Measurements from ENCODE around the gene WASF3.

WASF3 gene

GRCh38 chr13:26698392-26699196 is 141.1 kb downstream of the WASF3 start:
- no peak overlapping the region for H2AFZ ChIP-seq (ENCODE audit: low read length)
- H3K36me3 ChIP-seq (ENCODE audit: insufficient read depth, low read length): no peaks in the 10 kb centered on the region
- H3K4me3 ChIP-seq (ENCODE audit: low read depth, low read length, poor library complexity, severe bottlenecking): no peak overlapping the region
- H3K9me2 ChIP-seq (ENCODE audit: low read depth, low read length): no peaks in the 10 kb centered on the region
- no peaks in the 10 kb centered on the region for H3K27me3 ChIP-seq (ENCODE audit: insufficient read depth, low read length)
- no peaks in the 10 kb centered on the region for H3F3A ChIP-seq (ENCODE audit: insufficient read depth, low read length)
- H3K9ac ChIP-seq (ENCODE audit: low read length): no peak overlapping the region
- H3K27ac ChIP-seq (ENCODE audit: low read depth, low read length, poor library complexity, severe bottlenecking): no peak overlapping the region
- no peaks in the 10 kb centered on the region for H3K9me3 ChIP-seq (ENCODE audit: low read length)
- H4K20me1 ChIP-seq (ENCODE audit: insufficient read depth, low read length): no peaks in the 10 kb centered on the region
- H3K4me1 ChIP-seq (ENCODE audit: insufficient read depth, low read length, severe bottlenecking): no peaks in the 10 kb centered on the region
- no peak overlapping the region for H3K4me2 ChIP-seq (ENCODE audit: low read length)
- TF ChIP-seq, protein P1, sequence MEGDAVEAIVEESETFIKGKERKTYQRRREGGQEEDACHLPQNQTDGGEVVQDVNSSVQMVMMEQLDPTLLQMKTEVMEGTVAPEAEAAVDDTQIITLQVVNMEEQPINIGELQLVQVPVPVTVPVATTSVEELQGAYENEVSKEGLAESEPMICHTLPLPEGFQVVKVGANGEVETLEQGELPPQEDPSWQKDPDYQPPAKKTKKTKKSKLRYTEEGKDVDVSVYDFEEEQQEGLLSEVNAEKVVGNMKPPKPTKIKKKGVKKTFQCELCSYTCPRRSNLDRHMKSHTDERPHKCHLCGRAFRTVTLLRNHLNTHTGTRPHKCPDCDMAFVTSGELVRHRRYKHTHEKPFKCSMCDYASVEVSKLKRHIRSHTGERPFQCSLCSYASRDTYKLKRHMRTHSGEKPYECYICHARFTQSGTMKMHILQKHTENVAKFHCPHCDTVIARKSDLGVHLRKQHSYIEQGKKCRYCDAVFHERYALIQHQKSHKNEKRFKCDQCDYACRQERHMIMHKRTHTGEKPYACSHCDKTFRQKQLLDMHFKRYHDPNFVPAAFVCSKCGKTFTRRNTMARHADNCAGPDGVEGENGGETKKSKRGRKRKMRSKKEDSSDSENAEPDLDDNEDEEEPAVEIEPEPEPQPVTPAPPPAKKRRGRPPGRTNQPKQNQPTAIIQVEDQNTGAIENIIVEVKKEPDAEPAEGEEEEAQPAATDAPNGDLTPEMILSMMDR (IDR thresholded peaks at IDR 0.05; ENCODE audit: low read length): peak; percentile 90
- no peak for TF ChIP-seq EZH2 (IDR thresholded peaks at IDR 0.05; ENCODE audit: borderline replicate concordance, low read length)
- H3K79me2 ChIP-seq (ENCODE audit: insufficient read depth, low read length): no peaks in the 10 kb centered on the region

GRCh38 chr13:26699197-26699490 is 141.7 kb downstream of the WASF3 start:
- H2AFZ ChIP-seq (ENCODE audit: low read length): no peak overlapping the region
- no peaks in the 10 kb centered on the region for H4K20me1 ChIP-seq (ENCODE audit: insufficient read depth, low read length)
- H3K9me3 ChIP-seq (ENCODE audit: low read length): no peaks in the 10 kb centered on the region
- H3F3A ChIP-seq (ENCODE audit: insufficient read depth, low read length): no peaks in the 10 kb centered on the region
- no peaks in the 10 kb centered on the region for H3K27me3 ChIP-seq (ENCODE audit: insufficient read depth, low read length)
- H3K36me3 ChIP-seq (ENCODE audit: insufficient read depth, low read length): no peaks in the 10 kb centered on the region
- no peaks in the 10 kb centered on the region for H3K9me2 ChIP-seq (ENCODE audit: low read depth, low read length)
- no peaks in the 10 kb centered on the region for H3K79me2 ChIP-seq (ENCODE audit: insufficient read depth, low read length)
- no peak overlapping the region for H3K9ac ChIP-seq (ENCODE audit: low read length)
- no peaks in the 10 kb centered on the region for H3K4me1 ChIP-seq (ENCODE audit: insufficient read depth, low read length, severe bottlenecking)
- no peak overlapping the region for H3K4me3 ChIP-seq (ENCODE audit: low read depth, low read length, poor library complexity, severe bottlenecking)
- TF ChIP-seq EZH2 (IDR thresholded peaks at IDR 0.05; ENCODE audit: borderline replicate concordance, low read length): no peak
- TF ChIP-seq, protein P1 (IDR thresholded peaks at IDR 0.05; ENCODE audit: low read length): no peak
- H3K27ac ChIP-seq (ENCODE audit: low read depth, low read length, poor library complexity, severe bottlenecking): no peak overlapping the region
- H3K4me2 ChIP-seq (ENCODE audit: low read length): no peak overlapping the region

DNA sequence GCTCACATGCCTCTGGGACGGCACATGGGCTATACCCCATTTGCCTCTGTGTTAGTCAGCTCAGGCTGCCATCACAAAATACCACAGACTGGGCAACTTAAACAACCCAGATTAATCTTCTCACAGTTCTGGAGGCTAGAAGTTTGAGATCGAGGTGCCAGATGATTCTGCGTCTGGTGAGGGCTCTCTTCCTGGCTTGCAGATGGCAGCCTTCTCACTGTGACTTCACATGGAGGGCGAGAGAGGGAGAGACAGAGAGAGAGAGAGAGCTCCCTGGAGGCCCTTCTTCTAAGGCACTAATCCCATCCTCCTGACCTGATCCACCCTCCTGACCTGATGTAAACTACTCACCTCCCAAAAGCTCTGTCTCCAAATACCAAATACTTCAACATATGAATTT is 148.1 kb downstream of the WASF3 start:
- H3K4me2 ChIP-seq (ENCODE audit: low read length): no peak overlapping the region
- H2AFZ ChIP-seq (ENCODE audit: low read length): no peak overlapping the region
- H3K4me3 ChIP-seq (ENCODE audit: low read depth, low read length, poor library complexity, severe bottlenecking): no peak overlapping the region
- H3K4me1 ChIP-seq (ENCODE audit: insufficient read depth, low read length, severe bottlenecking): no peaks in the 10 kb centered on the region
- H3K9ac ChIP-seq (ENCODE audit: low read length): no peak overlapping the region
- H4K20me1 ChIP-seq (ENCODE audit: insufficient read depth, low read length): no peaks in the 10 kb centered on the region
- no peaks in the 10 kb centered on the region for H3K9me3 ChIP-seq (ENCODE audit: low read length)
- no peak overlapping the region for H3K27ac ChIP-seq (ENCODE audit: low read depth, low read length, poor library complexity, severe bottlenecking)
- no peaks in the 10 kb centered on the region for H3K27me3 ChIP-seq (ENCODE audit: insufficient read depth, low read length)
- H3K9me2 ChIP-seq (ENCODE audit: low read depth, low read length): no peaks in the 10 kb centered on the region
- TF ChIP-seq EZH2 (IDR thresholded peaks at IDR 0.05; ENCODE audit: borderline replicate concordance, low read length): no peak
- TF ChIP-seq, protein P1 (IDR thresholded peaks at IDR 0.05; ENCODE audit: low read length): no peak
- H3K36me3 ChIP-seq (ENCODE audit: insufficient read depth, low read length): no peaks in the 10 kb centered on the region
- no peaks in the 10 kb centered on the region for H3K79me2 ChIP-seq (ENCODE audit: insufficient read depth, low read length)
- no peaks in the 10 kb centered on the region for H3F3A ChIP-seq (ENCODE audit: insufficient read depth, low read length)
